Endothelial cell of umbilical vein (primary cell): ENCODE measurements around the gene DESI2. TPM values are rescaled to one million over a fixed set of nuclear protein-coding genes. Genes with fewer than 3 reads are reported as not detected.

Experiments
- BruUV-seq: library from RNA; stranded (reverse); fragments of 400-500 nt; replicated peaks from 2 replicates; lab custom pipeline; 2021; lab: Mats Ljungman, UMichigan
- CTCF ChIA-PET: fragments of 300-600, 350-600 bp; sonication (Branson Sonifier 250); formaldehyde crosslinking; loops from one replicate; lab custom pipeline; 2021; ENCODE audit warnings: antibody characterized with exemption, inconsistent platforms; lab: Charles Lee
- POLR2A ChIA-PET: fragments of 300-600, 350-600 bp; sonication (Branson Sonifier 250); formaldehyde crosslinking; loops from one replicate; lab custom pipeline; 2021; ENCODE audit warnings: antibody characterized with exemption, inconsistent platforms; lab: Charles Lee
- DNase-seq: peaks from one replicate; pipeline ENCODE4 v3.0.0-alpha.2; 2011; ENCODE audit warnings: low read depth, low spot score
- FAIRE-seq: peaks from 2 replicates; lab custom pipeline; 2011; peaks lifted over from hg19 to GRCh38; lab: Jason Lieb, UNC
- H2AFZ ChIP-seq: 2 replicates; pipeline ENCODE4 v1.6.0; 2012; ENCODE audit warnings: low read depth, low read length, control low read depth, inconsistent platforms
- H3K27ac ChIP-seq: 2 replicates; pipeline ENCODE4 v1.5.1; 2011; ENCODE audit warnings: low read depth, mild to moderate bottlenecking, control low read depth, low read length, moderate library complexity; ENCODE audit not compliant: insufficient read depth
- H3K27me3 ChIP-seq, 2 experiments: 2 replicates each; pipeline versions ENCODE4 v1.6.0 to v1.6.1; 2011; ENCODE audit warnings: low read length in 2 of 2, mixed read lengths in 1 of 2; ENCODE audit not compliant: control insufficient read depth in 2 of 2, insufficient read depth in 2 of 2
- H3K36me3 ChIP-seq, 2 experiments: 2 replicates in 1 of 2; 3 replicates in 1 of 2; pipeline ENCODE4 v1.5.1; 2011; ENCODE audit warnings: low read length in 2 of 2, mild to moderate bottlenecking in 1 of 2, moderate library complexity in 1 of 2; ENCODE audit not compliant: control insufficient read depth in 2 of 2, insufficient read depth in 2 of 2; ENCODE audit errors: extremely low read depth in 1 of 2
- H3K4me1 ChIP-seq: 3 replicates; pipeline ENCODE4 v1.5.1; 2011; ENCODE audit warnings: mild to moderate bottlenecking, low read length; ENCODE audit not compliant: control insufficient read depth, insufficient read depth; ENCODE audit errors: extremely low read depth
- H3K4me2 ChIP-seq: 2 replicates; pipeline ENCODE4 v1.6.1; 2011; ENCODE audit warnings: low read length, control low read depth, mixed read lengths; ENCODE audit not compliant: insufficient read depth
- H3K4me3 ChIP-seq, 3 experiments: fragments of 200-600 bp in 1 of 3; sonication (generic), shearing (Covaris generic) in 1 of 3; replicated peaks in 1 of 3; 2 replicates each; pipeline ENCODE4 v1.5.1; 2011 to 2016; ENCODE audit warnings: control low read depth in 3 of 3, low read length in 3 of 3, mild to moderate bottlenecking in 2 of 3, inconsistent platforms in 1 of 3, low read depth in 1 of 3, moderate library complexity in 1 of 3; ENCODE audit not compliant: insufficient read depth in 1 of 3
- H3K79me2 ChIP-seq: 2 replicates; pipeline ENCODE4 v1.6.0; 2012; ENCODE audit warnings: low read length, inconsistent platforms; ENCODE audit not compliant: control insufficient read depth, insufficient read depth
- H3K9ac ChIP-seq: replicated peaks from 2 replicates; pipeline ENCODE3; 2011; ENCODE audit warnings: low read length, control low read depth; ENCODE audit not compliant: insufficient read depth; ENCODE audit errors: extremely low read depth
- H3K9me1 ChIP-seq: replicated peaks from 3 replicates; pipeline ENCODE4 v1.6.0; 2011; ENCODE audit warnings: mild to moderate bottlenecking, low read length; ENCODE audit not compliant: control insufficient read depth, insufficient read depth; ENCODE audit errors: extremely low read depth
- H3K9me3 ChIP-seq: replicated peaks from 2 replicates; pipeline ENCODE4 v1.5.1; 2012; ENCODE audit warnings: low read length, inconsistent platforms; ENCODE audit not compliant: control insufficient read depth, insufficient read depth
- H4K20me1 ChIP-seq: replicated peaks from 2 replicates; pipeline ENCODE3; 2011; ENCODE audit warnings: mild to moderate bottlenecking, low read length; ENCODE audit not compliant: control insufficient read depth, insufficient read depth; ENCODE audit errors: extremely low read depth
- EZH2 ChIP-seq: IDR thresholded peaks from 2 replicates; pipeline ENCODE4 v1.6.1; 2012; ENCODE audit warnings: borderline replicate concordance, low read depth, mild to moderate bottlenecking, moderate library complexity, low read length, inconsistent platforms; ENCODE audit not compliant: severe bottlenecking
- FOS ChIP-seq: IDR thresholded peaks from 2 replicates; pipeline ENCODE4 v1.6.1; 2011; ENCODE audit warnings: mild to moderate bottlenecking, low read length, moderate library complexity, borderline replicate concordance; ENCODE audit not compliant: insufficient read depth
- GATA2 ChIP-seq: IDR thresholded peaks from 2 replicates; pipeline ENCODE4 v1.7.0; 2011; ENCODE audit warnings: low read depth, mild to moderate bottlenecking, moderate library complexity, mixed read lengths, low read length; ENCODE audit not compliant: insufficient read length, insufficient read depth
- JUN ChIP-seq: IDR thresholded peaks from 2 replicates; pipeline ENCODE4 v1.6.1; 2011; ENCODE audit warnings: borderline replicate concordance, low read depth; ENCODE audit not compliant: insufficient read length, insufficient read depth
- MAX ChIP-seq: IDR thresholded peaks from 2 replicates; pipeline ENCODE4 v1.6.1; 2011; ENCODE audit not compliant: insufficient read depth, insufficient read length
- MYC ChIP-seq: IDR thresholded peaks from one replicate; pipeline ENCODE4 v1.6.1; 2011; ENCODE audit warnings: mild to moderate bottlenecking, low read depth, low read length
- POLR2A ChIP-seq: IDR thresholded peaks from 2 replicates; pipeline ENCODE4 v1.6.1; 2012; ENCODE audit warnings: low read depth, mild to moderate bottlenecking, control low read depth, low read length
- POLR2AphosphoS5 ChIP-seq: IDR thresholded peaks from 2 replicates; pipeline ENCODE4 v1.6.1; 2012; ENCODE audit warnings: low read depth, mild to moderate bottlenecking, control low read depth, low read length, moderate library complexity; ENCODE audit not compliant: insufficient read depth
- dilution Hi-C: fragments of 300-500 bp; cut with MboI; formaldehyde crosslinking; loops from one replicate; pipeline ENCODE4 v1.15.0; 2019; ENCODE audit warnings: low sequenced_read_pairs; ENCODE audit not compliant: extremely low pct_ligation_motif_present
- intact Hi-C: fragments of 100-400 bp; cut with micrococcal nuclease; formaldehyde crosslinking; loops from one replicate; pipeline ENCODE4 v1.10.0; 2022
- polyA plus RNA-seq, 4 experiments: library from polyadenylated mRNA; depleted of rRNA in 3 of 4; stranded (reverse) in 3 of 4; unstranded in 1 of 4; fragments of >200 nt; gene quantifications; 2 replicates each; pipeline versions ENCODE4 v1.2.1 to v1.2.3, GENCODE V29; 2011 to 2012; ENCODE audit warnings: missing spikeins in 1 of 4
- total RNA-seq: library from RNA; stranded (reverse); gene quantifications from 2 replicates; pipeline ENCODE4 v1.2.3, GENCODE V29; 2021
- TF ChIP-seq, protein P1 (sequence below), 2 donors: IDR thresholded peaks; 1 replicate in 1 of 2; 2 replicates in 1 of 2; pipeline ENCODE4 v1.5.1; 2011; ENCODE audit warnings: low read length in 2 of 2, mild to moderate bottlenecking in 2 of 2, moderate library complexity in 2 of 2, control low read depth in 1 of 2, inconsistent platforms in 1 of 2, low read depth in 1 of 2; ENCODE audit not compliant: insufficient read depth in 1 of 2; ENCODE audit errors: extremely low read depth in 1 of 2

DESI2 gene
- total and polyA plus RNA-seq, 2 donors (not counting 3 experiments of a cell fraction or from before 2014, with no cell fraction given) = 22.9 to 37.2 TPM

DNA sequence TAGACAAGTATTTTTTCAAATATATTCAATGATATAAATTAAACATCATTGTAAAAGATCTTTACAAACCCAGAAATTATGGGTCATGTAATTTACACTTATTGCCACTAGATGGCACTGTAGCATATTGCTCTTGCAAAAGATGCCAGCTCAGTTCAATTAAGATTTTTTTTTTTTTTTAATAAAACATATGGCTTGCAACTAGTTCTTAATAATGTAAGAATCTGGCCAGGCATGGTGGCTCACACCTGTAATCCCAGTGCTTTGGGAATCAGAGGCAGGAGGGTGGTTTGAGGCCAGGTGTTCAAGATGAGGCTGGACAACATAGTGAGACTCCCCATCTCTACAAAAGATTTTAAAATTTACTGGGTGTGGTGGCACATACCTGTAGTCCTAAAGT lies 49.4 kb upstream of the DESI2 start:
- peaks cover 15% of the 10 kb centered on the region for H3K4me1 ChIP-seq
- H4K20me1 ChIP-seq = no peaks in the 10 kb centered on the region
- H3K27me3 ChIP-seq = peaks cover 0 to 2% of the 10 kb centered on the region in 2 experiments
- no peaks in the 10 kb centered on the region for H3K36me3 ChIP-seq
- no peak overlapping the region for H3K4me2 ChIP-seq
- intact Hi-C loops (loop anchor here (1.0 to 5.0 kb wide), 6 partner anchors 49 to 439 kb away; partner anchors contain the start of gene HNRNPU), dilution Hi-C loops (no loop called here)
- ChIA-PET POLR2A (no interaction called here), CTCF (interaction anchor here (0.6 to 5.3 kb wide), 30 partner anchors 9 to 549 kb away, joined by 3 to 295 read pairs (median 6); a partner anchor contains a TSS)
- no peak for TF ChIP-seq MYC
- TF ChIP-seq, protein P1, sequence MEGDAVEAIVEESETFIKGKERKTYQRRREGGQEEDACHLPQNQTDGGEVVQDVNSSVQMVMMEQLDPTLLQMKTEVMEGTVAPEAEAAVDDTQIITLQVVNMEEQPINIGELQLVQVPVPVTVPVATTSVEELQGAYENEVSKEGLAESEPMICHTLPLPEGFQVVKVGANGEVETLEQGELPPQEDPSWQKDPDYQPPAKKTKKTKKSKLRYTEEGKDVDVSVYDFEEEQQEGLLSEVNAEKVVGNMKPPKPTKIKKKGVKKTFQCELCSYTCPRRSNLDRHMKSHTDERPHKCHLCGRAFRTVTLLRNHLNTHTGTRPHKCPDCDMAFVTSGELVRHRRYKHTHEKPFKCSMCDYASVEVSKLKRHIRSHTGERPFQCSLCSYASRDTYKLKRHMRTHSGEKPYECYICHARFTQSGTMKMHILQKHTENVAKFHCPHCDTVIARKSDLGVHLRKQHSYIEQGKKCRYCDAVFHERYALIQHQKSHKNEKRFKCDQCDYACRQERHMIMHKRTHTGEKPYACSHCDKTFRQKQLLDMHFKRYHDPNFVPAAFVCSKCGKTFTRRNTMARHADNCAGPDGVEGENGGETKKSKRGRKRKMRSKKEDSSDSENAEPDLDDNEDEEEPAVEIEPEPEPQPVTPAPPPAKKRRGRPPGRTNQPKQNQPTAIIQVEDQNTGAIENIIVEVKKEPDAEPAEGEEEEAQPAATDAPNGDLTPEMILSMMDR (IDR thresholded peaks at IDR 0.05; ENCODE audit: extremely low read depth in 1 of 2, insufficient read depth in 1 of 2, low read depth in 1 of 2, low read length in 2 of 2) = peak; percentile 36 to 47
- peak; percentile 36 for DNase-seq
- peak; percentile 59 for FAIRE-seq
- no peaks in the 10 kb centered on the region for H3K79me2 ChIP-seq
- no peak overlapping the region for H3K4me3 ChIP-seq
- H3K27ac ChIP-seq = no peak overlapping the region
- no TSS peak for BruUV-seq
- H2AFZ ChIP-seq = no peak overlapping the region
- H3K9ac ChIP-seq = no peak overlapping the region
- no peaks in the 10 kb centered on the region for H3K9me3 ChIP-seq
- H3K9me1 ChIP-seq = no peaks in the 10 kb centered on the region

DNA sequence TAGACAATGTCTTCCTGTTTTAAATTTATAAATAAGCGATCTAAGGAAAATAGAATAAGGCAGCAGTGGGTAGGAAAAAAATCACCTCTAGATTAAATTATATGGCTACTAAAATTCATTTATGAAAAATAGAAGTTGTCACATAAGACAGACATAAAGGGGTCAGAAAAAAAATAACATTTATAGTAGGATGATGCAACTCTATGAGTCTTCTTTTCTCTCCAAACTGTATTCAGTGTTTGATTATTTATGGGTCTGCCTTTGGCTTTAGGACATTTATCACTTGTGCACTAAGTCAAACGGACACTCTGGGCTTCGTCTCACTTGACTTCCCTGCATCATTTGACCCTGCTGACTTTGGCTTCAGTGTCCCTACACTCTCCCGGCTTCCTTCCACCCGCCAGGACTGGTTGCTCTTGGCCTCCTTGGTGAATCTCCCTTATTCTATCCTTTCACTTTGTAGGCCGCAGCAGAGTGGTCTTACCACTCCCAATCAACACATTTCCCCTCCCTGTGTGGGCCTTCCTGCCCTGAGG lies 47.0 kb upstream of the DESI2 start:
- TF ChIP-seq MYC (no peak), POLR2AphosphoS5 (no peak), GATA2 (no peak), JUN (no peak), POLR2A (no peak), EZH2 (no peak), MAX (no peak), FOS (no peak)
- TF ChIP-seq, protein P1 (IDR thresholded peaks at IDR 0.05; ENCODE audit: extremely low read depth in 1 of 2, insufficient read depth in 1 of 2, low read depth in 1 of 2, low read length in 2 of 2) = no peak
- dilution Hi-C loops = no loop called here
- intact Hi-C loops = no loop called here

More for the DNA sequence above, 47.0 kb upstream of the DESI2 start:
- Histone ChIP-seq H3K4me3 (no peak overlapping the region), H3K4me1 (peaks cover 2% of the 10 kb centered on the region), H4K20me1 (no peaks in the 10 kb centered on the region), H3K79me2 (no peaks in the 10 kb centered on the region), H3K9me3 (no peaks in the 10 kb centered on the region), H3K9ac (no peak overlapping the region), H3K27me3 (peaks cover 0 to 2% of the 10 kb centered on the region in 2 experiments), H3K36me3 (no peaks in the 10 kb centered on the region), H3K9me1 (no peaks in the 10 kb centered on the region), H3K4me2 (no peak overlapping the region), H3K27ac (no peak overlapping the region), H2AFZ (no peak overlapping the region)
- FAIRE-seq (no peak), DNase-seq (no peak)
- POLR2A ChIA-PET = no interaction called here
- CTCF ChIA-PET = interaction anchor here (2.8 to 5.3 kb wide), 4 partner anchors 48 to 437 kb away, joined by 15 to 295 read pairs (median 32); no protein-coding TSS in a partner anchor
- BruUV-seq = no TSS peak
